Right ventricle myocardium inferior (tissue), 1 donor: ENCODE data around the gene KRT24. TPM values are rescaled to one million over a fixed set of nuclear protein-coding genes. Genes with fewer than 3 reads are reported as not detected.

Experiments
- total RNA-seq: library from RNA; stranded (reverse); fragmentation: NEBNext Ultra II Directional; extraction: Animal tissue kit (Norgen Biotek cat#: 25700); gene quantifications from one replicate; pipeline ENCODE4 v1.2.1, GENCODE V29; 2021
- donor health status: DM: no; HTN: yes; CAD: no; lungs with severe emphysema.

KRT24 gene
- total RNA-seq, 1 donor from 2014 or later: not detected

Other genes with a start within 250 kb of the KRT24 start
- not detected for gene TNS4, start 202.1 kb downstream of the KRT24 start, total RNA-seq
- gene CCR7, start 138.3 kb downstream of the KRT24 start, total RNA-seq: not detected
- gene SMARCE1, start 55.9 kb downstream of the KRT24 start, total RNA-seq: 56.9 TPM
- gene KRT222, start 38.6 kb downstream of the KRT24 start, total RNA-seq: 0.41 TPM
- not detected for gene KRT25, start 51.6 kb upstream of the KRT24 start, total RNA-seq
- gene KRT26, start 68.4 kb upstream of the KRT24 start, total RNA-seq: not detected
- not detected for gene KRT27, start 78.8 kb upstream of the KRT24 start, total RNA-seq
- gene KRT28, start 96.2 kb upstream of the KRT24 start, total RNA-seq: not detected
- gene KRT10, start 118.9 kb upstream of the KRT24 start, total RNA-seq: 48.0 TPM
- not detected for gene KRT12, start 163.5 kb upstream of the KRT24 start, total RNA-seq
- gene KRT20, start 181.5 kb upstream of the KRT24 start, total RNA-seq: not detected
- 0.16 TPM for gene KRT23, start 233.9 kb upstream of the KRT24 start, total RNA-seq